GM18873 (cell line): ENCODE data around the gene PNPLA2.

ENCODE experiments used
- ATAC-seq: cut with Tn5 transposase; IDR thresholded peaks from one replicate; pipeline ENCODE4 v1.9.1; 2021; ENCODE audit warnings: mild to moderate bottlenecking, moderate library complexity, moderate number of reproducible peaks; ENCODE audit not compliant: unreplicated experiment, low FRiP score

The PNPLA2 gene

DNA sequence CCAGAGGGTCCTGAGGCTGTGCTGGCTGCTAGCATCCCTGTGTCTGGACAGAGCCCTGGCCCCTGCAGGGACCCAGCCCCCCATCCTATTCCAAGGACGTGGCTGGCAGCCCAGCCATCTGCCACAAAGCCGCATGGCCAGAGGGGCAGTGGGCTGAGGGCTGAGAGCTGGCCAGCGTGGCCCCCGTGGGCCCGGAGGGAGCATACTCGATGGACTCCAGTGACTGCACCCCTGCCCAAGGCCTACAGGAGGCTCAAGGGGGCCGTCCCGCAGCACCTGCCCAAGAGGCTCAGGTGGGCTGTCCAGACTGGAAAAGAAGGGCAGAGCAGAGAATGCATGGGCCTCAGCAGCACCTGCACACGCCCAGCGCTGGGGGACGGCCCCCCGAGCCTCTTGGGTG, 37.1 kb downstream of the PNPLA2 start:
- ATAC-seq: no peak

DNA sequence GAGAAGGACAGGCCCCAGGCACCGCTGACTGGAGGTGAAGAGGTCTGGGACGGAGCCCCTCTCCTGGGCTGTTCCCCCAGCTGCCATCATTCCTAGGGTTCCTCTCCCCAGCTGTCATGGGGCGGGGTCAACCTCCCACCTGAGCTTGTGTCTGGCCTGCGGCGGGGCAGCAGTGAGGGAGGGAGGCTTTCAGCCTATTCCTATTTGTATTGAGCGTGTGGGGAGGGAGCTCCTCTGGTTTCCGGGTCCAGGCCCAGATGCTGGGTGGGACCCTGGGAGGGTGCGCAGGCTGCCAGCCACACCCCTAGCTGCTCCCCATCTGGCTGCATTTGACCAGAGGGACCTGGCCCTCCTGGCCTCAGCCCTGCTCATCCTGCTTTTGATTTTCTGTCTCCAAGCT, 37.7 kb downstream of the PNPLA2 start:
- no peak for ATAC-seq

DNA sequence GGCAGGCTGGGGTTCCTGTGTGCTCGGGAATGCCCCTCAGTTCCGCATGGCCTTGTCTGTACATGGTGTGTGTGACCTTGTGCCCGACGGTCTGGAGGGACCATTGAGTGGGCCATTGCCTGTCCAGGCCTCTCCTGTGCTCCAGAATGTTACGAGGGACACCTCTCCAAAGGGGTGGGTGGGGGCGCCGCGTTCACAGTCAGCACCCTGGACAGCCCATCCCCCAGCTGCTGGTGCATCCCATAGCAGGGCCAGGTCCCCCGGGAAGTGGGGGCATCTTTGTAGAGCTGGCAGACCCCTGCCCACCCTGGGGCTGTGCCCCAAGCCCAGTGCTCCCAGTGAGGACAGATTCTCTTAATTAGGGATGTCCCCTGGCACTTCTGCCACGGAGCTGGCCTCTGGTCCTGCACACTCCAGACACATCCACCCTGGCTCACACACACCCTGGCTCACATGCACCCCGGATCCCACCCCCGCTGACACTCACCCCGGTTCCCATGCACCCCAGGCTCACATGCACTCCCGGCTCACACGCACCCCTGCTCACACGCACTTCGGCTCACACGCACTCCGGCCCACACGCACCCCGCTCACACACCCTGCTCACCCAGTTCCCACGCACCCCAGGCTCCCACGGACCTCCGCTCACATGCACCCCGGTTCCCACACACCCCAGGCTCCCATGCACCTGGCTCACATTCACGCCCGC, 39.5 kb downstream of the PNPLA2 start:
- no peak for ATAC-seq

DNA sequence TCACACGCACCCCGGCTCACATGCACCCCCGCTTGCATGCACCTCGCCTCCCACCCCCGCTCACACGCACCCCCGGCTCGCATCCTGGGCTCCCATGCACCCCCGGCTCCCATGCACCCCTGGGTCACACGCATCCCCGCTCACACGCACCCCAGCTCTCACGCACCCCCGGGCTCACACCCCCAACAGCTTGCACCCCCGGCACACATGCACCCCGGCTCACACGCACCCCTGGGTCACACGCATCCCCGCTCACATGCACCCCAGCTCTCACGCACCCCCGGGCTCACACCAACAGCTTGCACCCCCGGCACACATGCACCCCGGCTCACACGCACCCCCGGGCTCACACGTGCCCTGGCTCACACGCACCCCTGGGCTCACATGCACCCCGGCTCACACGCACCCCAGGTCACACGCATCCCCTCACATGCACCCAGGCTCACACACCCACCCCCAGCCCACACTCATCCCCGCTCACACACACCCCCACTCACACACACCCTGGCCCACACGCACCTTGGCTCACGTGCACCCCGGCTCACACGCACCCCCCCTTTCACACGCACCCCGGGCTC, 40.1 kb downstream of the PNPLA2 start:
- ATAC-seq: no peak

DNA sequence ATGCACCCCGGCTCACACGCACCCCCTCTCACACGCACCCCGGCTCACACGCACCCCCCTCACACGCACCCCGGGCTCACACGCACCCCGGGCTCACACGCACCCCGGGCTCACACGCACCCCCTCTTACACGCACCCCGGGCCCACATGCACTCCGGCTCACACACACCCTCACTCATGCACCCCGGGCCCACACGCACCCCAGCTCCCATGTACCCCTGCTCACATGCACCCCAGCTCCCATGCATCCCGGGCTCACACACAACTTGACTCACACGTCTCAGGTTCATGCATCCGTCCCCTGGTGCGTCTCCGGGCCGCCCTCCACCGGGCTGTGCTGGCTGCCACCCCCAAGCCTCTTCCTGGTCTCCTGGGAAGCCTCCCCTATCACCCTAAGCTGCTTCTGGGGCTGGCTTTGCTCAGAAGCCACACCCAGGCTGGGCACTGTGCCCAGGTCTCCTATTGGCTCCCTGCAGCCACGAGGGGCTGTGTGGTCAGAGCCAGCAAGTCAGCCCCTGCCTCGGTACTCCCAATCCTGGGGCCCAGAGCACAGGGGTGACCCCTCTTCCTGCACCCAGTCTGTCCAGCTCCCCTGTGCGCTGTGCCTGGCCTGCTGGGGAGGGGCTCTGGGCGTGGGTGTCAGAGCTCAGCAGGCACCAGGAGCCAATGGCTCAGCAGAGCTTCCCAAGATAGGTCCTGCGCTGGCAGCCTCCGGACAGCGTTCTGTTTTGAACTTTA, 40.8 kb downstream of the PNPLA2 start:
- ATAC-seq: no peak

DNA sequence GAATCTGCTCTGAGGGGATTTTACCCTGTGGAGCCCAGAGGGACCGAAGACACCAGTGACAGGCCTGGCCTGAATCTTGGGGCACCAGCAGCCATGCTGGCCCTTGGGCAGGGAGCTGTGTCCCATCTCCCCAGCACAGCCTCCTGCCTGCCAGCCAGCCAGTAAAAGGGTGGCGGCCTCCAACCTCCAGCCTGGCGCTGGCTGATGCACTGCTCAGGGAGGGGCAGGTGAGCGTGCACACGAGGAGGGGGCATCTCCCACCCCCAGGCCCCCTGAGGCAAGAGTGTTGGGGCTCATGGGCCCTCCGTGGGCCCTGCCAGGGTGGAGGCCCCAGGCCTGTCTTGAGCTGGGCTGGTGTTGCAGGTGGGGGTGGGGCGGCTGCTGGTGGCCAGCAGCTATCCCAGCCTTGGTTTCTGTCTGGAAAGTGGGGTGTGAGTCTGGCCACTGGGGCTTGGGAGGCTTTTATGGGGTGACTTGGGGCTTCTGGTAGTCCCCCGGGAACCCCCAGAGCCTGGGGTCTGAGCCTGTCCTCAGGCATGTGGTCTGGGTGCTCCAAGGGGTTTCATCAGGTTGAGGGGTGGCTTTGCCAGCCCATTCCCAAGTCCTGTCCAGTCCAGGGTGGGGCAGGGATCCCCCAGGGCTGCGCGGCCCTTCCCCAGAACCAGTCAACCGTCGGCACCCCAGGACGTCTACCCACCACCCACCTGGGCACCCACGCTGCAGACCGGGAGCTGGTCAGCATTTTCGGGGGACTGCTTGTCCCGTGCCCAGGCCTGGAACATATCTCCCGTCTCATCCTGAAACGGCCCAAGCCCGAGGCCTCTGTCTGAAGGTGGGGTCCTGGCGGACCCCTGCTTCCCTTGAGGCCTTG, 41.8 kb downstream of the PNPLA2 start:
- ATAC-seq: no peak

DNA sequence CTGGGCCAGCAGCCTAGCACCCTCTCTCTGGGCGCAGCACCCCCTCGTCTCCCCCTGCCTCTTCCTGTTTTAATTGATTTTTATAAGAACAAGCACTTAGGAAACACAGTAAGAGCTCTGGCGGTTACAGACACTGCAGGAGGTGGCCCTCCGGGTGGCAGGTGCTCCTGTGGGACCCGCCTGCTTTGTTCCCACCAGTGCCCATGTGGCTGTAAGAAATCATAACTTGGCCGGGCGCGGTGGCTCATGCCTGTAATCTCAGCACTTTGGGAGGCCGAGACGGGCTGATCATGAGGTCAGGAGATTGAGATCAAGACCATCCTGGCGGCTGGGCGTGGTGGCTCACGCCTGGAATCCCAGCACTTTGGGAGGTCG, 42.4 kb downstream of the PNPLA2 start:
- no peak for ATAC-seq

DNA sequence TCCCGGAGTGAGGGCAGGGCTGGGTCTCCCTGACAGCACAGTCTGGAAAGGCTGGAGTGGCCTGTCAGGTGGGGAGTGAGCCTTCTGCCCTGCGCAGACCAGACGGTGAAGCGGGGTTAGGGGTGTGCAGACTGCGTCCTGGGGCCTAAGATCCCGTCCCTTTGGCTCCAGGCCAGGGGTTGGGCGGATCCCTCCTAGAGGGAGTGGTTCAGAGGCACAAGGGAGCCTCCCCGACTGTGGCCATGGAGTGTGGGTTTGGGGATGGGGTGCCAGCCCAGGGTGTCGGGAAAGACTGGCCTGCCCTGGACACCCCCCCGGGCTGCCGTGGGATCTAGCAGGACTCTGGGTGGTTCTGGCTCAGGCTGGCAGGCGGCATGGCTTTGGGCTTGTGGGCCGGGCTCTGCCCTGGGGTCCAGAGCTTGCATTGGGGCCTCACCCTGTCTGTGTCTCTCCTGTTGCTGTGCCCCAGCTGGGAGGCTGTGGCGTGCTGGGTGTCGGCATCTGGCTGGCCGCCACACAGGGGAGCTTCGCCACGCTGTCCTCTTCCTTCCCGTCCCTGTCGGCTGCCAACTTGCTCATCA, 43.5 kb downstream of the PNPLA2 start:
- ATAC-seq: no peak

DNA sequence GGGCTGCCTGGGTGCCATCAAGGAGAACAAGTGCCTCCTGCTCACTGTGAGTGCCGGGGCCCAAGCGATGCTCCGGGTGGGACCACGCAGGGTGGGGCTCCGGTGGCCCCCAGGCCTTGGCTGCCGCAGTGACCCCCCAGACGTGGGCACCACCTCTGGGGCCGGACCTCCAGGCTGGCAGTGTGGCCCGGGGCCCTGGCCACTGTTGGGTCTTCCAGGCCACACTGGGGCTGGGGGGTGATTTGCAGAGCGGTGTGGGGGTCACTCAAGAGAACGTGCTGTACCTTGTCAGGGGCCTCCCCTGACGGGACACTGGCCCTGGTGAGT, 43.9 kb downstream of the PNPLA2 start:
- ATAC-seq: no peak

DNA sequence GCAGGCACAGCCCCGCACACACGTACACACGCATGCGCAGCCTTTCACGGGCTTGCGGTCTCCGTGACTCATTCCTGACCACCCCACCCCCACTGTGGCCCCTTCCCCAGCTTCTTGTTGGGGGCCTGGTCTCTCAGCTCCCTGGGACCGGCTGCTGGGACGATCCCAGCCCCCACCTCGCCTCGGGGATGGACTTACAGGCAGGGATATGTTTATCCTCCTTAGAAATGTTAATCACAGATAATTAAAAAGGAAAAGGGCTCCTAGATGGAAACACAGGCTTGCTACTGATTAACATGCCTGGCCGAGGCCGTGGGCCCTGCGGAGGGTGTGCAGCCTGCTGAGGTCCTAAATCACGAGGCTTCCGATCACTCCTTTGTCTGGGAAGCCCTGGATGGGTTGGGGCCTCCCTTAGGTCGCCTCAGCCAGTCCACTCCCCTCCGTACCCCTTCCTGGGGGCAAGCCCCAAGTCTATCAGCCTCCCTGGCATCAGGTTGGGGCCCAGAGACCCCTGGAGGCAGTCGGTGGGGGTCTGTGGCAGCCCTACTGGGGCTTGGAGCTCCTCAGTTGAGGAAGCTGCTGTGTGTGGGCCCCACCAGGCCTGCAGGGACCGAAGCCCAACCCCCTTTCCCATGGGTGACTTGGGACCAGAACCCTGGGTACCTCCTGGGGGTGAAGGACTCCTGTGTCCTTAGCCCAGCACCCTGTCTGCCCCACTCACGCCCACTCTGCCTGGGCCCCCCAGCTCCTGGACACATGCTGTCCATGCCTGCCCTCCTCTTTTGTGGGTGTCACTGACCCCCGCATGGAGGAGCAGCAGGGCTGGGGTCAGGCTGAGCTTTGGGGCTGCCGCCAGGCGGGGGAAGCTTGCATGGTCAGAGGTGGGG, 44.6 kb downstream of the PNPLA2 start:
- ATAC-seq: no peak

DNA sequence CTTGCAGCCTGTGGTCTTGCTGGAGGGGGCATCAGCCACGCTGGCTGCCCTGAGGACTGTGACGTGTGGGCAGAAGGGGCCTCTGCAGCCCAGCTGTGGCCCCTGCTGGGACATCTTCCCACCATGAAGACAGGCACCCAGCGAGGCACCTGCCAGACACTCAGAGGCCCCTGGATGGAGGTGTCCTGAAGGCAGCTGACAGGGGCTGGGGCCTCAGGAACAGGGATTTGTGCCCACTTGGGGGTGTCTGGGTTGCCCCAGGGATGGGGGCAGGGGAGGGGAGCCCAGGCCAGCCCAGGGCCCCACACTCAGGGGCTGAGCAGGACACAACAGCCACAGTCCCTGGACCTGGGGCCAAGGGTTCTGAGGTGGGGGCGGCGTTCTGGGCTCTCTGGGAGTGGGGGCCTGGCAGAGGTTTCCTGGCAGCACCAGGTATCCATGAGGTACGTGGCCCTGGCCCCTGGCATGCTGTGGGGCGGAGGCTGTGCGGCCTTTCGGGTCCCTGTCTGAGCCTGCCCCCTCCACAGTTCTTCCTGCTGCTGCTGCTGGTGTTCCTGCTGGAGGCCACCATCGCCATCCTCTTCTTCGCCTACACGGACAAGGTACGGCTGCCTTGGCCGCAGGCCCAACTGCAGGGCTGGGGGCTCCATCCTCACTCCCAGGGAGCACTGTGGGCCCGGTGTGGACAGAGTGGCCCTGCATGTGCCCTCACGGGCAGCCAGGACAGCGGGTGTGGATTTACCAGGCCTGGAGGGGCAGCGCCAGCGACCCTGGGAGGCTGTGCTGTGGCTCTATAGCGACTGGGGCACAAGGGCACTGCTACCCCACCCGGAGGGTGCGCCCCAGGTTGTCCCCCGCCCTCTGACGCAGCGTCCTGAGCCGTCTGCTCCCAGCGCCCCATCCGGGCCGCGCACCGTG, 45.5 kb downstream of the PNPLA2 start:
- no peak for ATAC-seq

DNA sequence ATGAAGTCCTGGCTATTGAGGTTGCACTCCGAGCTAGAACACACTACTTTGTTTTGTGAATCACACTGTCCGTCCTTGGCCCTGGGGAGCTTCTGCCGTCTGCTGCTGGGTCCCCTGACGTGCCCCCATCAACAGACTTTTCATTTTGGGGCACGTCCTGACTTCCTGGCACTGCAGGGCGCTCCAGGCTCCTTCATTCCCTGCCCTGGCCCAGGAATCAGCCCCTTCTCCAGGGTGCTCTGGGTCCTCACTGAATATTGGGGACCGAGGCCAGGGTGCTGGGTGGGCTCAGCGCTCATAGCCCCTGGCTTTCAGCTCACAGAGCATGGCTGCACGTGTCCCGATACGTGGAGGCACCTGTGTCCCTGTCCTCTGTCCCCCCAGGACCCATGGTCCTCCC, 46.2 kb downstream of the PNPLA2 start:
- ATAC-seq: no peak

DNA sequence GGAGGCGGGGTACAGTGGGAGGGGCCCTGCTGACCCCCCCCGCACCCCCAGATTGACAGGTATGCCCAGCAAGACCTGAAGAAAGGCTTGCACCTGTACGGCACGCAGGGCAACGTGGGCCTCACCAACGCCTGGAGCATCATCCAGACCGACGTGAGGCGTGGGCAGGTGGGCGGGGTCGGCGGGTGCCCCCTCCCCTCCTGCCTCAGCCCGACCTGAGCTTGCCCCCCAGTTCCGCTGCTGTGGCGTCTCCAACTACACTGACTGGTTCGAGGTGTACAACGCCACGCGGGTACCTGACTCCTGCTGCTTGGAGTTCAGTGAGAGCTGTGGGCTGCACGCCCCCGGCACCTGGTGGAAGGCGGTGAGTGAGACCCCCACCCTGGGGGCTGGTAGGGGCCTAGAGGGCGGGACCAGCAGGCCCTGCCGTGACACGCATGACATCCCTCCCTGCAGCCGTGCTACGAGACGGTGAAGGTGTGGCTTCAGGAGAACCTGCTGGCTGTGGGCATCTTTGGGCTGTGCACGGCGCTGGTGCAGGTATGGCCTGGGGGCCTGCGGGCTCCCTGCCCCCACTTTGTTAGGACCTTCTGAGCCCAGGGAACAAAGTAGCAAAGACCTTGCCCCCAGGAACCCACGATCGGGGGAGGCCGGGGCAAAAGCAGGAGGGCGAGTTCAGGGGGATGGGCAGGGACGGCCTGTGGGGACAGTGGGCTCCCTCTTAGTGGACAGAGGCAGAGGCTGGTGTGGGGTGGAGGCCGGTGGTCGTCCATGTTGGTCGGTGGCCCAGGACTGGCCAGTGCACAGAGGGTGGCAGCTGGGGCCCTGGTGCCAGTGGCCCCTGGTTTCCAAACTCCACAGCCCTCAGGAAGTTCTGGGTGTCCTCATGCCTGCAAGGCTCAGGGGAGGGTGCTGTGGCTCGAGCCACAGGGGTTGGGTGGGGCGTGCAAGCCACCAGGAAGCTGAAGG, 47.0 kb downstream of the PNPLA2 start:
- no peak for ATAC-seq

DNA sequence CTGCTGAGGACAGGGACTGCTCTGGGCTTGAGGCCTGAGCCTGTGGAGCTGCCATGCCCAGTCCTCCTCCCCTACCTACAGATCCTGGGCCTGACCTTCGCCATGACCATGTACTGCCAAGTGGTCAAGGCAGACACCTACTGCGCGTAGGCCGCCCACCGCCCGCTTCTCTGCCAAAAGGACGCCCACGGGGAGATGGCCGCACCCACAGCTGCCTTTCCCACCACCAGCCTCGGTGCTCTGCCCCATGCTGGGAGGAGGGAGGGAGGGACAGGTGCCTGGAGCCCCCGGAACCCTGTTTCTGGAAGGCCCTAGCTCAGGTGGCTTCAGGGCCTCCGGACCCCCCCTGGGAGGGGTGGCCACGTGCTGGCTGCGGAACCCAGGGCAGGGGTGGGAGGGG, 47.8 kb downstream of the PNPLA2 start:
- ATAC-seq: no peak

DNA sequence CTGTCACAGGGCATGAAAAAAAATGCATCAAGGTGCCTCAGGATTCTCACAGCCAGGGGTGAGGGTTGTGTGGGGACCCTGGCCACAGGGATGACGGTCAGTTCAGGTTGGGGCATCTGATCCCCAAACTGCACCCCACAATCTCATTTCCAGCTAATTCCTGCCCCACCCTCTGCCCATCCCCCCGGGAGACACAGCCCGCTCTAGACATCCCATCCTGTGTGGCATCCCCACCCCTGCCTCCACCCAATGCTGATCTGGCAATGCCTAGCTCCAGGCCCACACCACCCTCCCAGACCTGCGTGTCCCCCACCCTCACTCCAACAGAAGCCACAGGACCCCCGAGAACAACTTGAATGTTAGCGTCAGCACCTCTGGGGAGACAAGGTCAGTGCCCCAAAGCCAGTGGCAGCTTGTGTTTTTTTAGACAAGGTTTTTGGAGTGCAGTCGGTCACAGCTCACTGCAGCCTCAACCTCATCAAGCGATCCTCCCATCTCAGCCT, 49.2 kb downstream of the PNPLA2 start:
- no peak for ATAC-seq

DNA sequence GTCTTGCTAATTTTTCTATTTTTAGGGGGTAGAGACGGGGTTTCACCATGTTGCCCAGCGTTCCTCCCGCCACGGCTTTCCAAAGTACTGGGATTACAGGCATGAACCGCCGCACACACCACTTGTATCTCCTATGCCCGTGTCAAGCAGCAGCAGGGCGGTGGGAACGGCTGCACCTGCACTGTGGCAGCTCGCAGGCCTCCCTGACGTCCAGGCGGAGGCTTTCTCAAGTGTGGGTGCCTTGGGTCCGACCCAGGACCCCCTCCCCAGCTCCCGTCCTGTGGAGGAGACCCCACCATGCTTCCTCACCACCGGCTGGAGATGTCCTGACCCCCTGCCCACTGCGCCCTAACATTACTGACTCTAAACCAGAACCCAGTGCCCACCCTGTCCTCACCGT, 49.7 kb downstream of the PNPLA2 start:
- no peak for ATAC-seq

DNA sequence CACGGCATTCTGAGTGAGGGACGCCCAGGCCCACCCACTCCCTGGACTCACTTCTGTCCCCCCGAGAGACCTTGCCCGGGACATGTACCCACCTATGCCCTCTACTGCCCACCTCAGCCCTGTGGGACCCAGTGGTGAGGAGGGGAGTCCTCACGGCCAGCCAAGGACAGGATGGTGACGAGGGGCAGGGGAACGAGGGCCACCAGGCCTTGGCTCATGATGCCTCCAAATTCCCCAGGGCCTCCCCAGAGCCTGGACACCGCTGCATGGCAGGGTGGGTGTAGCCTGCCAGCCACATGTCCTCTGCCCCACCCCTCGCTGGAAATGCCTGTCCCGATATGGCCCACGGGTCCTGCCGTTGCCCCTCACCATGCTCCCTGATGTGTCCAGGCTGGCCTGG, 50.1 kb downstream of the PNPLA2 start:
- ATAC-seq: no peak
